Left lobe of liver (tissue), 2 donors: ENCODE results near the gene LCT. TPM values are rescaled to one million over a fixed set of nuclear protein-coding genes. Genes with fewer than 3 reads are reported as not detected.
"Not testable (repeated sequence)": the region's sequence is repeated elsewhere in the genome, so short reads cannot be mapped to it uniquely, and the experiment has no call there.

ENCODE experiments used
- ATAC-seq: fragments of 200-7000 bp; cut with Tn5 transposase; one replicate; pipeline ENCODE4 v1.9.1; 2020; ENCODE audit warnings: mild to moderate bottlenecking, moderate library complexity
- DNase-seq: peaks from one replicate; pipeline ENCODE4 v3.0.0-alpha.2; 2020; ENCODE audit warnings: low spot score
- total RNA-seq: library from RNA; stranded (reverse); gene quantifications from one replicate; pipeline ENCODE4 v1.2.1, GENCODE V29; 2021
- donor health status: DM: no; HTN: no; CAD: no; lungs with moderate emphysema.
- donor health status: DM: no; HTN: yes; CAD: no.

Gene LCT
- total RNA-seq, 1 donor from 2014 or later = not detected

GRCh38 chr2:135832891-135833290, 4.1 kb downstream of the LCT start:
- DNase-seq (no peak), ATAC-seq (no peak)

GRCh38 chr2:135831180-135831812, 5.7 kb downstream of the LCT start:
- no peak for ATAC-seq
- DNase-seq = peak; percentile 12

- ATAC-seq = no peak
- DNase-seq = no peak
Measured at GRCh38 chr2:135829378-135830135, 7.4 kb downstream of the LCT start.

- ATAC-seq (no peak), DNase-seq (no peak)
Measured at GRCh38 chr2:135826544-135826943, 10.4 kb downstream of the LCT start.

GRCh38 chr2:135825550-135826176, 11.3 kb downstream of the LCT start:
- ATAC-seq = peak; percentile 45
- peak; percentile 26 for DNase-seq

- DNase-seq = peak; percentile 27
- ATAC-seq = no peak
Measured at GRCh38 chr2:135825131-135825530, 11.9 kb downstream of the LCT start.

- DNase-seq (no peak), ATAC-seq (no peak)
Measured at GRCh38 chr2:135822855-135823254, 14.1 kb downstream of the LCT start.

- DNase-seq (no peak), ATAC-seq (no peak)
Measured at GRCh38 chr2:135821190-135821589, 15.8 kb downstream of the LCT start.

- DNase-seq = no peak
- no peak for ATAC-seq
Measured at GRCh38 chr2:135820003-135820618, 16.9 kb downstream of the LCT start.

GRCh38 chr2:135818937-135819610, 17.9 kb downstream of the LCT start:
- ATAC-seq (no peak), DNase-seq (no peak)

- no peak for DNase-seq
- ATAC-seq = no peak
Measured at GRCh38 chr2:135817951-135818350, 19.0 kb downstream of the LCT start.

GRCh38 chr2:135817466-135817865, 19.5 kb downstream of the LCT start:
- DNase-seq = no peak
- no peak for ATAC-seq

- no peak for DNase-seq
- no peak for ATAC-seq
Measured at GRCh38 chr2:135815269-135815668, 21.7 kb downstream of the LCT start.

- DNase-seq (no peak), ATAC-seq (no peak)
Measured at GRCh38 chr2:135812907-135813511, 24.0 kb downstream of the LCT start.

- not testable (repeated sequence) for ATAC-seq, DNase-seq
Measured at GRCh38 chr2:135807874-135808273, 29.1 kb downstream of the LCT start.

- ATAC-seq (no peak), DNase-seq (no peak)
Measured at GRCh38 chr2:135803278-135803677, 33.7 kb downstream of the LCT start.

- DNase-seq = no peak
- no peak for ATAC-seq
Measured at GRCh38 chr2:135802350-135802749, 34.6 kb downstream of the LCT start.

GRCh38 chr2:135800513-135801460, 36.2 kb downstream of the LCT start:
- DNase-seq (no peak), ATAC-seq (no peak)

GRCh38 chr2:135799738-135800137, 37.2 kb downstream of the LCT start:
- no peak for DNase-seq
- ATAC-seq = no peak

- no peak for DNase-seq
Measured at GRCh38 chr2:135798762-135799161, 38.2 kb downstream of the LCT start.

More at GRCh38 chr2:135798762-135799161, 38.2 kb downstream of the LCT start:
- peak; percentile 53 for ATAC-seq
